GM23248 (cell line): ENCODE measurements around the gene VHLL. TPM values are rescaled to one million over a fixed set of nuclear protein-coding genes. Genes with fewer than 3 reads are reported as not detected.
A peak's percentile ranks its signal among the peaks of the same experiment; 100 is the strongest.

ENCODE experiments used
- DNase-seq: peaks from one replicate; pipeline ENCODE4 v3.0.0-alpha.2; 2015
- H2AFZ ChIP-seq: fragments of 200-600 bp; sonication (generic); 2 replicates; pipeline ENCODE4 v1.6.1; 2016; ENCODE audit warnings: antibody characterized with exemption
- H3F3A ChIP-seq: fragments of 200-600 bp; sonication (generic); 2 replicates; pipeline ENCODE4 v1.6.1; 2016; ENCODE audit warnings: mild to moderate bottlenecking, antibody characterized with exemption, mixed run types; ENCODE audit not compliant: insufficient read depth
- H3K27ac ChIP-seq: fragments of 200-600 bp; sonication (generic); 2 replicates; pipeline ENCODE4 v1.5.1; 2016; ENCODE audit warnings: mild to moderate bottlenecking
- H3K27me3 ChIP-seq: fragments of 200-600 bp; sonication (generic); replicated peaks from 2 replicates; pipeline ENCODE4 v1.6.1; 2016; ENCODE audit warnings: mild to moderate bottlenecking; ENCODE audit not compliant: insufficient read depth
- H3K36me3 ChIP-seq: fragments of 200-600 bp; sonication (generic); 2 replicates; pipeline ENCODE4 v1.6.1; 2016; ENCODE audit warnings: low read depth, mild to moderate bottlenecking
- H3K4me1 ChIP-seq: fragments of 200-600 bp; sonication (generic); 2 replicates; pipeline ENCODE4 v1.6.1; 2016; ENCODE audit warnings: mild to moderate bottlenecking; ENCODE audit not compliant: insufficient read depth
- H3K4me2 ChIP-seq: fragments of 200-600 bp; sonication (generic); one replicate; pipeline ENCODE4 v1.6.1; 2016; ENCODE audit warnings: mild to moderate bottlenecking; ENCODE audit not compliant: unreplicated experiment
- H3K4me3 ChIP-seq: fragments of 200-600 bp; sonication (generic); 2 replicates; pipeline ENCODE4 v1.5.1; 2016; ENCODE audit warnings: mild to moderate bottlenecking
- H3K79me2 ChIP-seq: fragments of 200-600 bp; sonication (generic); 2 replicates; pipeline ENCODE4 v1.6.1; 2016; ENCODE audit warnings: mild to moderate bottlenecking; ENCODE audit not compliant: insufficient read depth
- H3K9ac ChIP-seq: fragments of 200-600 bp; sonication (generic); 2 replicates; pipeline ENCODE4 v1.6.1; 2016; ENCODE audit warnings: mild to moderate bottlenecking
- H3K9me2 ChIP-seq: fragments of 200-600 bp; sonication (generic); 2 replicates; pipeline ENCODE4 v1.6.1; 2016; ENCODE audit warnings: mixed run types, mild to moderate bottlenecking, moderate library complexity; ENCODE audit not compliant: insufficient read depth
- H3K9me3 ChIP-seq: fragments of 200-600 bp; sonication (generic); one replicate; pipeline ENCODE4 v1.6.1; 2017; ENCODE audit warnings: low read depth
- H4K20me1 ChIP-seq: fragments of 200-600 bp; sonication (generic); 2 replicates; pipeline ENCODE4 v1.6.0; 2016; ENCODE audit not compliant: insufficient read depth
- EZH2 ChIP-seq: fragments of 200-600 bp; sonication (generic); IDR thresholded peaks from 2 replicates; pipeline ENCODE4 v1.6.1; 2018; ENCODE audit warnings: antibody characterized with exemption, mild to moderate bottlenecking; ENCODE audit not compliant: insufficient read depth, poor library complexity, severe bottlenecking
- EZH2phosphoT487 ChIP-seq: fragments of 200-600 bp; sonication (generic); IDR thresholded peaks from 2 replicates; pipeline ENCODE4 v1.6.1; 2018; ENCODE audit warnings: antibody characterized with exemption, moderate library complexity, mild to moderate bottlenecking, low read depth; ENCODE audit not compliant: insufficient read depth
- WGBS, 2 experiments: methylation state at CpG; one replicate each; pipeline ENCODE4 v1.1.6; 2015 to 2017; ENCODE audit warnings: low lambda C conversion rate in 2 of 2, low coverage in 1 of 2; ENCODE audit errors: missing lambda C conversion rate in 2 of 2; 5-methylcytosine and 5-hydroxymethylcytosine counted together
- in situ Hi-C: fragments of 300-500 bp; cut with MboI; formaldehyde crosslinking; loops from 2 replicates; pipeline ENCODE4 v1.15.0; 2020
- polyA plus RNA-seq: library from polyadenylated mRNA; unstranded; fragments of >200 nt; fragmentation: Nextera tagmentation; extraction: Ambion mirVana; gene quantifications from 2 replicates; pipeline ENCODE4 v1.2.1, GENCODE V29; 2016
- total RNA-seq: library from RNA; depleted of rRNA; stranded (reverse); fragments of >200 nt; shearing (Covaris generic); gene quantifications from 2 replicates; pipeline ENCODE4 v1.2.3, GENCODE V29; 2014

VHLL gene
- total and polyA plus RNA-seq, 2 experiments from 2014 or later, result not detected

DNA sequence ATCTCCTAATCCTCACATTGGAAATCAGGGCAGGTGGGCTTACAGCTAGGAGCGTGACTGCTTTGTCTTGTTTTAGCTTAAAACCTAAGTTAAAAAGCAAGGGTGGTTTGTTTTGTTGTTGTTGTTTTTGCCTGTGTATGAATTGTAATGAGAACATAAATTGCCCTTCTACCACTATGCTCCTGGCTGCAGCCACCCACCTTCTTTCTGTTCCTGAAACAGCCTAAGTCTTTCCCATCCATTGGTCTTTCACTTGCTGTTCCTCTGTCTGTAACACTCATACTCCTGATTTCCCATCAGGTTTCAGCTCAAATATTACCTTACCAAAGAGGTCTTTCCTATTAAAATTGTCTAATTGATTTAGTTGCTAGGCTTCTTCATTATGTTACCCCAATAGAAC is 15.6 kb downstream of the VHLL start:
- H2AFZ ChIP-seq, result peak overlapping the region; percentile 88
- peaks cover 30% of the 10 kb centered on the region for H3F3A ChIP-seq
- H3K36me3 ChIP-seq, result peaks cover 1% of the 10 kb centered on the region; the same call in 1 of the 2 replicates
- H3K4me3 ChIP-seq, result peak overlapping the region; percentile 94
- peaks cover 32% of the 10 kb centered on the region for H3K4me1 ChIP-seq
- 51 to 71% methylated on average over 1 of the region's 1 CpG for WGBS, 2 experiments
- H3K27me3 ChIP-seq, result no peaks in the 10 kb centered on the region
- TF ChIP-seq EZH2phosphoT487 (no peak), EZH2 (no peak)
- H3K4me2 ChIP-seq, result peak overlapping the region; percentile 89
- H3K9ac ChIP-seq, result peak overlapping the region; percentile 93
- peaks cover 4% of the 10 kb centered on the region; the same call in 1 of the 2 replicates for H4K20me1 ChIP-seq
- H3K9me2 ChIP-seq, result no peaks in the 10 kb centered on the region
- H3K9me3 ChIP-seq, result no peaks in the 10 kb centered on the region
- in situ Hi-C loops, result no loop called here
- H3K79me2 ChIP-seq, result peaks cover 51% of the 10 kb centered on the region
- H3K27ac ChIP-seq, result peak overlapping the region; percentile 80
- no peak for DNase-seq

DNA sequence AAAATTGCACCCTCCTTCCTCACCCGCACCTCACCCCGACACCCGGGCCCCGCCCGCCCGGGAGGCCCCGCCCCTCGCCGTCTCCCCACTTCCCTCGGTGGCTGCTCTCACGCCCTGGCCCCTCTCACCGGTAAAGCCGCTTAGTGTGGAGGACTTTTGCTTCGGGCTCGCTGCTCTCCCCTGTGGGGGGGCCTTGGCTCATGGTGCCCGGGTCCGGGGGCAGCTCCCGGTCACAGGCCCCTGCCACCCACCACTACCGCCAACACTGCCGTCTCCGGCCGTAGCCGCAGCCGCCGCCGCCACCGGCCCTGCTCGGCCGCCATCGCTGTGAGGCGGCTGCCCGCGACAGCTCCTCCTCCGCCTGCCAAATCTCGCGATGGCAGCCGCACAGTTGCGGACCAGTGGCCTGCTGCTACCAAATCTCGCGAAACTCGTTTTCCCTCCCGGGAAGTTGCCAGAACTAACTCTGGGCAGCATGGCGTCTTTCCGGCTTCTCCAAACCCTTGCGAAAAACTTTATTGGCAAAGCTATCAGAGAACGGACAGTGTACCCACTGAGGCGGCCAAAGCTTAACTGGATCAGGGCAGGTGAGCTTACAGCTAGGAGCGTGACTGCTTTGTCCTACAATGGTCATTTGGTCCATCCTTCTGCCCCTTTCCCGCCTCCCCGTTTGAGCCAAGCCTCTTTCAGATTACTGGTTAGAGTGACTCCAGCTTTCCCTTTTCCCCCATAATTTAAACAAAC is 16.5 kb downstream of the VHLL start, which contains the start of gene SMG5:
TSS of gene SMG5 (minus strand) at position 347 of the 744 bp plus-strand sequence. CDS start at position 202, 145 bp downstream.
- peak; percentile 99 for DNase-seq
- H3K27me3 ChIP-seq, result no peaks in the 10 kb centered on the region
- H3K9ac ChIP-seq, result peak within 1 kb of the TSS; percentile 93
- peak within 1 kb of the TSS; percentile 94 for H3K4me3 ChIP-seq
- H3K27ac ChIP-seq, result peak within 1 kb of the TSS; percentile 80
- H3K9me3 ChIP-seq, result no peaks in the 10 kb centered on the region
- peaks cover 4% of the 10 kb centered on the region; the same call in 1 of the 2 replicates for H3K36me3 ChIP-seq
- H2AFZ ChIP-seq, result peak within 1 kb of the TSS; percentile 88
- in situ Hi-C loops, result no loop called here
- H3F3A ChIP-seq, result peaks cover 30% of the 10 kb centered on the region
- H4K20me1 ChIP-seq, result peaks cover 4% of the 10 kb centered on the region; the same call in 1 of the 2 replicates
- peaks cover 32% of the 10 kb centered on the region for H3K4me1 ChIP-seq
- TF ChIP-seq EZH2phosphoT487 (no peak), EZH2 (no peak)
- 1% methylated on average over 49 to 50 of the region's 50 CpGs for WGBS, 2 experiments
- peak within 1 kb of the TSS; percentile 89 for H3K4me2 ChIP-seq
- H3K79me2 ChIP-seq, result peaks cover 57% of the 10 kb centered on the region
- H3K9me2 ChIP-seq, result no peaks in the 10 kb centered on the region

DNA sequence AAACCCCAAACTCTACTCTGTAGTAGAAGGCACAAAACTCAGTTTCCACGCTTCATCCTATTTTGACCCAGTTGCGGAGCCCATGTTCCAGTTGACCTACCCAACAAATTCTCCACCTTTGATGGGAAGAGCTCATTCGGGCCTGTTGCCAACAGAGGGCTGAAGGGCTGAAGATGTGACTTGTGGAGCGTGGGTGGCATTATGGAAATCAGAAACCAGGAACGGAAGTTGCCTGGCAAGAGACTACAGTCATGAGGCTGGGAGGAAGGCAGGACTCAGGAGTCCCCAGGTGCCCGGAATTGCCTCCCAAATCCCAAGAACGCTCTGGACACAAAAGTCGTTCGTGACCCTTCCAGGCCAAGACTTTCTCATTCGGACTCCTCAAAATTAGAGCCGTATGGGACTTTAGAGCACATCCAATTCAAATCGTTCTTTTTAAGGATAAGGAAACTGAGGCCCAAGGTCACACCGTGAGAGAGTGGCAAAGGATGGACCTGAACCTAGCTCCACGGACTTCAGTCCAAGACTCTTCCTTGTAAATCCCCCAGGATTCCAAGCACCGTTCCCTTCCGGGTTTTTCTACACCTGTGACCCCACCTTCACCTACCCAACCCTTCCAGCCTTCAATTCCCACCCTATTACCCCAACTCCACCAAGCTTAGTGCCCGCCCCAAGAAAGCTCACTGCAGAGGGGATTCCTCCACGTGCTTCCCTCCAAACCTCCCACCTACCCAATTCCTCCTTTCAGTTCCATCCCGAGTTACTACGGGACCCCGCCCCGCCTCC is 17.2 kb downstream of the VHLL start:
- peak overlapping the region; percentile 93 for H3K9ac ChIP-seq
- TF ChIP-seq EZH2phosphoT487 (no peak), EZH2 (no peak)
- peaks cover 5% of the 10 kb centered on the region; the same call in 1 of the 2 replicates for H3K36me3 ChIP-seq
- peaks cover 59% of the 10 kb centered on the region for H3K79me2 ChIP-seq
- H3K27me3 ChIP-seq, result no peaks in the 10 kb centered on the region
- H3K4me1 ChIP-seq, result peaks cover 32% of the 10 kb centered on the region
- peak overlapping the region; percentile 65 for H2AFZ ChIP-seq
- 7 to 8% methylated on average over 21 to 22 of the region's 22 CpGs for WGBS, 2 experiments
- peak; percentile 67 for DNase-seq
- H3K4me2 ChIP-seq, result peak overlapping the region; percentile 87
- H3K4me3 ChIP-seq, result peak overlapping the region; percentile 94
- H3K27ac ChIP-seq, result peak overlapping the region; percentile 80
- in situ Hi-C loops, result no loop called here
- H4K20me1 ChIP-seq, result peaks cover 4% of the 10 kb centered on the region; the same call in 1 of the 2 replicates
- H3K9me3 ChIP-seq, result no peaks in the 10 kb centered on the region
- H3K9me2 ChIP-seq, result no peaks in the 10 kb centered on the region
- H3F3A ChIP-seq, result peaks cover 35% of the 10 kb centered on the region

GRCh38 chr1:156281281-156281680 is 17.8 kb downstream of the VHLL start:
- H3K27ac ChIP-seq, result peak overlapping the region; percentile 80
- 14% methylated on average over 8 of the region's 8 CpGs for WGBS, 2 experiments
- TF ChIP-seq EZH2phosphoT487, result no peak
- no peak for TF ChIP-seq EZH2
- peaks cover 39% of the 10 kb centered on the region for H3F3A ChIP-seq
- in situ Hi-C loops, result no loop called here
- H4K20me1 ChIP-seq, result peaks cover 4% of the 10 kb centered on the region; the same call in 1 of the 2 replicates
- H3K4me1 ChIP-seq, result peaks cover 32% of the 10 kb centered on the region
- peak overlapping the region; percentile 93 for H3K9ac ChIP-seq
- H3K27me3 ChIP-seq, result no peaks in the 10 kb centered on the region
- H3K4me3 ChIP-seq, result peak overlapping the region; percentile 94
- H3K4me2 ChIP-seq, result peak overlapping the region; percentile 87
- H3K79me2 ChIP-seq, result peaks cover 59% of the 10 kb centered on the region
- H3K36me3 ChIP-seq, result peaks cover 7% of the 10 kb centered on the region; the same call in 1 of the 2 replicates
- no peak overlapping the region for H2AFZ ChIP-seq
- no peaks in the 10 kb centered on the region for H3K9me3 ChIP-seq
- no peaks in the 10 kb centered on the region for H3K9me2 ChIP-seq
- peak; percentile 91 for DNase-seq
